Keratinocyte (primary cell): ENCODE results near the gene TUBB3. TPM values are rescaled to one million over a fixed set of nuclear protein-coding genes. Genes with fewer than 3 reads are reported as not detected.

ENCODE experiments used
- DNase-seq: peaks from one replicate; pipeline ENCODE4 v3.0.0-alpha.2; 2011; ENCODE audit warnings: low read depth, missing footprints, low spot score
- FAIRE-seq: peaks from 2 replicates; lab custom pipeline; 2011; peaks lifted over from hg19 to GRCh38; lab: Jason Lieb, UNC
- H2AFZ ChIP-seq: 2 replicates; pipeline ENCODE4 v1.6.0; 2012; ENCODE audit warnings: low read length, control low read depth, inconsistent platforms; ENCODE audit not compliant: control insufficient read depth
- H3K27ac ChIP-seq: 2 replicates; pipeline ENCODE4 v1.5.1; 2011; ENCODE audit warnings: low read length; ENCODE audit not compliant: control insufficient read depth, insufficient read depth
- H3K27me3 ChIP-seq: 3 replicates; pipeline ENCODE4 v1.6.0; 2011; ENCODE audit warnings: low read length; ENCODE audit not compliant: control insufficient read depth, insufficient read depth; ENCODE audit errors: extremely low read depth
- H3K36me3 ChIP-seq, 2 experiments: 2 replicates in 1 of 2; 3 replicates in 1 of 2; pipeline ENCODE4 v1.5.1; 2011; ENCODE audit warnings: low read length in 2 of 2, mild to moderate bottlenecking in 1 of 2; ENCODE audit not compliant: control insufficient read depth in 2 of 2, insufficient read depth in 2 of 2; ENCODE audit errors: extremely low read depth in 1 of 2
- H3K4me1 ChIP-seq: 3 replicates; pipeline ENCODE4 v1.5.1; 2011; ENCODE audit warnings: low read length; ENCODE audit not compliant: control insufficient read depth, insufficient read depth; ENCODE audit errors: extremely low read depth
- H3K4me2 ChIP-seq: 3 replicates; pipeline ENCODE4 v1.6.0; 2011; ENCODE audit warnings: low read depth, low read length; ENCODE audit not compliant: control insufficient read depth, insufficient read depth; ENCODE audit errors: extremely low read depth
- H3K4me3 ChIP-seq, 3 experiments: fragments of 200-600 bp in 1 of 3; sonication (generic) in 1 of 3; 2 replicates in 2 of 3; 3 replicates in 1 of 3; pipeline ENCODE4 v1.5.1; 2011 to 2016; ENCODE audit warnings: low read length in 3 of 3, mild to moderate bottlenecking in 3 of 3, control low read depth in 2 of 3, inconsistent platforms in 1 of 3, low read depth in 1 of 3, mixed read lengths in 1 of 3, mixed run types in 1 of 3, moderate library complexity in 1 of 3; ENCODE audit not compliant: control insufficient read depth in 2 of 3, insufficient read depth in 2 of 3; ENCODE audit errors: extremely low read depth in 1 of 3
- H3K79me2 ChIP-seq: 2 replicates; pipeline ENCODE4 v1.6.0; 2012; ENCODE audit warnings: low read length; ENCODE audit not compliant: control insufficient read depth, insufficient read depth
- H3K9ac ChIP-seq: 3 replicates; pipeline ENCODE4 v1.6.0; 2011; ENCODE audit warnings: low read length; ENCODE audit not compliant: control insufficient read depth, insufficient read depth; ENCODE audit errors: extremely low read depth
- H3K9me1 ChIP-seq: 3 replicates; pipeline ENCODE4 v1.6.0; 2011; ENCODE audit warnings: low read length; ENCODE audit not compliant: control insufficient read depth, insufficient read depth; ENCODE audit errors: extremely low read depth
- H3K9me3 ChIP-seq: 2 replicates; pipeline ENCODE4 v1.5.1; 2012; ENCODE audit warnings: low read depth, low read length; ENCODE audit not compliant: control insufficient read depth
- H4K20me1 ChIP-seq: 3 replicates; pipeline ENCODE4 v1.6.0; 2011; ENCODE audit warnings: low read length; ENCODE audit not compliant: control insufficient read depth, insufficient read depth; ENCODE audit errors: extremely low read depth
- EZH2 ChIP-seq: IDR thresholded peaks from one replicate; pipeline ENCODE4 v1.6.1; 2012; ENCODE audit warnings: inconsistent platforms, mild to moderate bottlenecking, low read length, moderate library complexity
- dilution Hi-C: fragments of 300-500 bp; cut with MboI; formaldehyde crosslinking; loops from one replicate; pipeline ENCODE4 v1.7.0; 2020; ENCODE audit warnings: low sequenced_read_pairs; ENCODE audit not compliant: extremely low pct_ligation_motif_present
- polyA plus RNA-seq, 5 experiments: library from polyadenylated mRNA; depleted of rRNA in 3 of 5; stranded (reverse) in 3 of 5; stranded (forward) in 1 of 5; unstranded in 1 of 5; fragments of >200 nt; gene quantifications; 1 replicate in 1 of 5; 2 replicates in 3 of 5; 3 replicates in 1 of 5; pipeline versions ENCODE4 v1.2.1 to v1.2.3, GENCODE V29; 2011 to 2012; ENCODE audit warnings: missing spikeins in 2 of 5, low read depth in 1 of 5, low replicate concordance in 1 of 5
- TF ChIP-seq, protein P1 (sequence below), 3 experiments: IDR thresholded peaks in 1 of 3; conservative IDR thresholded peaks in 1 of 3; optimal IDR thresholded peaks in 1 of 3; 2 replicates in 2 of 3; 3 replicates in 1 of 3; pipeline versions ENCODE3 to v1.5.1; 2011; ENCODE audit warnings: low read length in 3 of 3, mild to moderate bottlenecking in 3 of 3, moderate library complexity in 2 of 3, control low read depth in 1 of 3, inconsistent platforms in 1 of 3; ENCODE audit not compliant: insufficient read depth in 2 of 3; ENCODE audit errors: extremely low read depth in 1 of 3

Gene TUBB3
- polyA plus RNA-seq, 1 donor (not counting 4 experiments of a cell fraction or from before 2014, with no cell fraction given), result 34.0 TPM

DNA sequence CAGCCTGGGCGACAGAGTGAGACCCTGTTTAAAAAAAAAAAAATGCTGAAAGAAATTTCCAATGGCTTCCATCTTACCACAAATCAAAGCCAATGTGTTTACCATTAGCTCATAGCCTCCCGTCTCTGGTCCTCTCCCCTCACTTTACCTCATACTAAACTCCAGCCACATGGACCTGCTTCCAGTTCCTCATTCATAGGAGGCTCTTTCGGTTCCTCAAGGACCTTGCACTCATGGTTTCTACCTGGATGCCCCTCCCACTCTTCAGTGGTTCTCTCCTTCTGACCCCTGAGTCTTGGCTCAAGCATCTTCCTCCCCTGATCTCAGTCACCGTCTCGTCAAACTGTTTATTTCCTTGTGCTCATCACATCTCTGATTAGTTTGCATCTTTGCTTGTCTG, 21.6 kb downstream of the TUBB3 start:
- H3K27ac ChIP-seq, result no peak overlapping the region
- H3K27me3 ChIP-seq, result peaks cover 5% of the 10 kb centered on the region
- FAIRE-seq (no peak), DNase-seq (no peak)
- H3K4me2 ChIP-seq, result no peak overlapping the region
- dilution Hi-C loops, result no loop called here
- H3K9me3 ChIP-seq, result no peaks in the 10 kb centered on the region
- H3K4me1 ChIP-seq, result peaks cover 5% of the 10 kb centered on the region
- H3K36me3 ChIP-seq, result no peaks in the 10 kb centered on the region
- no peak overlapping the region for H3K9ac ChIP-seq
- peaks cover 6% of the 10 kb centered on the region for H3K79me2 ChIP-seq
- H3K9me1 ChIP-seq, result no peaks in the 10 kb centered on the region
- H3K4me3 ChIP-seq, result no peak overlapping the region
- TF ChIP-seq EZH2, result no peak
- TF ChIP-seq, protein P1, sequence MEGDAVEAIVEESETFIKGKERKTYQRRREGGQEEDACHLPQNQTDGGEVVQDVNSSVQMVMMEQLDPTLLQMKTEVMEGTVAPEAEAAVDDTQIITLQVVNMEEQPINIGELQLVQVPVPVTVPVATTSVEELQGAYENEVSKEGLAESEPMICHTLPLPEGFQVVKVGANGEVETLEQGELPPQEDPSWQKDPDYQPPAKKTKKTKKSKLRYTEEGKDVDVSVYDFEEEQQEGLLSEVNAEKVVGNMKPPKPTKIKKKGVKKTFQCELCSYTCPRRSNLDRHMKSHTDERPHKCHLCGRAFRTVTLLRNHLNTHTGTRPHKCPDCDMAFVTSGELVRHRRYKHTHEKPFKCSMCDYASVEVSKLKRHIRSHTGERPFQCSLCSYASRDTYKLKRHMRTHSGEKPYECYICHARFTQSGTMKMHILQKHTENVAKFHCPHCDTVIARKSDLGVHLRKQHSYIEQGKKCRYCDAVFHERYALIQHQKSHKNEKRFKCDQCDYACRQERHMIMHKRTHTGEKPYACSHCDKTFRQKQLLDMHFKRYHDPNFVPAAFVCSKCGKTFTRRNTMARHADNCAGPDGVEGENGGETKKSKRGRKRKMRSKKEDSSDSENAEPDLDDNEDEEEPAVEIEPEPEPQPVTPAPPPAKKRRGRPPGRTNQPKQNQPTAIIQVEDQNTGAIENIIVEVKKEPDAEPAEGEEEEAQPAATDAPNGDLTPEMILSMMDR (optimal IDR thresholded peaks at IDR 0.05 in 1 of 3, IDR thresholded peaks at IDR 0.05 in 1 of 3, conservative IDR thresholded peaks at IDR 0.05 in 1 of 3; ENCODE audit: extremely low read depth in 1 of 3, insufficient read depth in 2 of 3, low read length in 3 of 3), result no peak
- no peak overlapping the region for H2AFZ ChIP-seq
- no peaks in the 10 kb centered on the region for H4K20me1 ChIP-seq

DNA sequence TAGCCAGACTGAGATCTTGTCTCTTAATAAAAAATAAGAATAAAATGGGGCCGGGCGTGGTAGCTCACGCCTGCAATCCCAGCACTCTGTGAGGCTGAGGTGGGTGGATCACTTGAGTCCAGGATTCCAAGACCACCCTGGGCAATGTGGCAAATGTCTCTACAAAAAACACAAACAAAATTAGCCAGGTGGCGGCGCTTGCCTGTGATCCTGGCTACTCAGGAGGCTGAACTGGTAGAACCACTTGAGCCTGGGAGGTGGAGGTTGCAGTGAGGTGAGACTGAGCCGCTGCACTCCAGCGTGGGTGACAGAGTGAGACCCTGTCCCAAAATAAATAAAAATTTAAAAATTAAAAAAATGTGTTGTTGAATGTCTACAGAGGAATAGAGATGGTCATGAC, 22.5 kb downstream of the TUBB3 start:
- dilution Hi-C loops, result no loop called here
- Histone ChIP-seq H3K27ac (no peak overlapping the region), H4K20me1 (no peaks in the 10 kb centered on the region), H3K9ac (no peak overlapping the region), H3K27me3 (peaks cover 5% of the 10 kb centered on the region), H3K79me2 (peaks cover 9% of the 10 kb centered on the region), H3K36me3 (no peaks in the 10 kb centered on the region), H3K9me1 (no peaks in the 10 kb centered on the region), H3K9me3 (no peaks in the 10 kb centered on the region), H3K4me2 (no peak overlapping the region), H3K4me1 (peaks cover 5% of the 10 kb centered on the region), H3K4me3 (no peak overlapping the region), H2AFZ (no peak overlapping the region)
- TF ChIP-seq, protein P1 (optimal IDR thresholded peaks at IDR 0.05 in 1 of 3, IDR thresholded peaks at IDR 0.05 in 1 of 3, conservative IDR thresholded peaks at IDR 0.05 in 1 of 3; ENCODE audit: extremely low read depth in 1 of 3, insufficient read depth in 2 of 3, low read length in 3 of 3), result peak in 2 of 3 experiments; percentile 13 to 31
- no peak for TF ChIP-seq EZH2
- DNase-seq, result no peak
- FAIRE-seq, result no peak
